ENCODE results near the gene CACNA1C. TPM values are rescaled to one million over a fixed set of nuclear protein-coding genes. Genes with fewer than 3 reads are reported as not detected.

Gene CACNA1C
- total RNA-seq, 2 donors from 2014 or later: 0.84 to 10.2 TPM

DNA sequence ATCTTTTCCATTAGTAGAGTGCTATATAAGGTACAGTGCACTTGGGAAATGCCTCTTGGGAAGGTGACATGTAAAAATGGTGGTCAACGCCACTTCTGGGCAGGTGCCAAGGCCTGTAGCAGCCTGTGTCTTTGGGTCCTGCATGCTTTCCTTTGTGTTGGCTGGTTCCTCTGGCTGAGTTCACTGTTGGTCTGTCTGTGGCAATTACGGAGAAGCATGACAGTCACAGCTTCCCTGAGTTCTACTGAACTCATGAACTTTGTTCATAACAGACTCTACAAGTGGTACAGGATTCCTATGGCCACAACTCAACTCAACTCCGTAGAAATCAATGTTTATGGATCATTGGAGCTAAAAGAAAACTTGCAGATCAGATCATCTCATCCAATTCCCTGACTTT is 98.0 kb downstream of the CACNA1C start:
- TF ChIP-seq, protein P1, sequence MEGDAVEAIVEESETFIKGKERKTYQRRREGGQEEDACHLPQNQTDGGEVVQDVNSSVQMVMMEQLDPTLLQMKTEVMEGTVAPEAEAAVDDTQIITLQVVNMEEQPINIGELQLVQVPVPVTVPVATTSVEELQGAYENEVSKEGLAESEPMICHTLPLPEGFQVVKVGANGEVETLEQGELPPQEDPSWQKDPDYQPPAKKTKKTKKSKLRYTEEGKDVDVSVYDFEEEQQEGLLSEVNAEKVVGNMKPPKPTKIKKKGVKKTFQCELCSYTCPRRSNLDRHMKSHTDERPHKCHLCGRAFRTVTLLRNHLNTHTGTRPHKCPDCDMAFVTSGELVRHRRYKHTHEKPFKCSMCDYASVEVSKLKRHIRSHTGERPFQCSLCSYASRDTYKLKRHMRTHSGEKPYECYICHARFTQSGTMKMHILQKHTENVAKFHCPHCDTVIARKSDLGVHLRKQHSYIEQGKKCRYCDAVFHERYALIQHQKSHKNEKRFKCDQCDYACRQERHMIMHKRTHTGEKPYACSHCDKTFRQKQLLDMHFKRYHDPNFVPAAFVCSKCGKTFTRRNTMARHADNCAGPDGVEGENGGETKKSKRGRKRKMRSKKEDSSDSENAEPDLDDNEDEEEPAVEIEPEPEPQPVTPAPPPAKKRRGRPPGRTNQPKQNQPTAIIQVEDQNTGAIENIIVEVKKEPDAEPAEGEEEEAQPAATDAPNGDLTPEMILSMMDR (IDR thresholded peaks at IDR 0.05): no peak
- Histone ChIP-seq H3K9me3 (no peaks in the 10 kb centered on the region), H3K4me1 (no peaks in the 10 kb centered on the region), H3K4me3 (no peak overlapping the region), H3K9ac (ENCODE audit: low read depth in 2 of 2, low read length in 2 of 2) (no peak overlapping the region), H3K27me3 (no peaks in the 10 kb centered on the region), H3K27ac (no peak overlapping the region), H3K36me3 (no peaks in the 10 kb centered on the region)
- DNase-seq: no peak
- intact Hi-C loops (cut with DNase I): no loop called here

DNA sequence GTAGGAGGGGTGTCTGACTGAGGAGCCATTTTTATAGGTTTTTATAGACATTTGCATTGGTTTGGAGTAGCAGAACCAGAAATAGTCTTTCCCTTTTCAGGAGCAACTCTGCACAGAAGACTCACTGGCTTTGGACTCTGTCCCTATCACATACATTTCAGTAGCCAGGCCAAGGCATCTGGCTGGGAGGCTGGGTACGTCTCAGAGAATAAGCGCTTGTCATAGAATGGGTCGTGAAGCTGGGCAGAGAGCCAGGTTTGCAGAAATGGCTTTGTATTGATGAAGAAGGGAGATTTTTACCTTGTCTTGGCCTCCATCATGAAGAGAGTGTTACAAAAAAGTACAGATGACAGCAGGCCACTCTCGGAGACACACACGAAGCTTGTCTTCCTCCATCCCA is 98.6 kb downstream of the CACNA1C start:
- no peaks in the 10 kb centered on the region for H3K36me3 ChIP-seq
- no peak overlapping the region for H3K27ac ChIP-seq
- no peak overlapping the region for H3K9ac ChIP-seq (ENCODE audit: low read depth in 2 of 2, low read length in 2 of 2)
- DNase-seq: no peak
- no peaks in the 10 kb centered on the region for H3K27me3 ChIP-seq
- no peaks in the 10 kb centered on the region for H3K4me1 ChIP-seq
- TF ChIP-seq, protein P1 (IDR thresholded peaks at IDR 0.05): no peak
- no peaks in the 10 kb centered on the region for H3K9me3 ChIP-seq
- H3K4me3 ChIP-seq: no peak overlapping the region
- intact Hi-C loops (cut with DNase I): no loop called here

DNA sequence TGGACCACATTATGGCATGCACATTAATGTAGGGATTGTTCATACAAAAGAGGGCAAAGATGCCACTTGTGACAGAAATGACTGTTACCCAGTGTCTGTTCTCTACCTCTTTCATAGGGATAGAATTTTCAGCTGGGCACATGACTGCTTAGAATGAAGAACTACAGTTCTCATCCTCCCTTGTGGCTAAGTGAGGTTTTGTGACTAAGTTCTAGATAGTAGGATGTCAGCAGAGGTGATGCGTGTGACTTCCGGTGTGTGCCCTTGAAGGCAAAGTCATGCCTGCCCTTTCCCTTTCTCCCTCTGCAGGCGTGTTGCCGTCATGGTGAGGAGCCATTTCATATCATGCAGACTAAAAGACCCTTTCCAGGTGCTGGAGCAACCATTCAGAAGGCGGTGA is 99.3 kb downstream of the CACNA1C start:
- H3K9me3 ChIP-seq: no peaks in the 10 kb centered on the region
- no peak overlapping the region for H3K27ac ChIP-seq
- intact Hi-C loops (cut with DNase I): no loop called here
- TF ChIP-seq, protein P1 (IDR thresholded peaks at IDR 0.05): no peak
- H3K27me3 ChIP-seq: no peaks in the 10 kb centered on the region
- no peak for DNase-seq
- no peak overlapping the region for H3K4me3 ChIP-seq
- H3K4me1 ChIP-seq: no peaks in the 10 kb centered on the region
- H3K9ac ChIP-seq (ENCODE audit: low read depth in 2 of 2, low read length in 2 of 2): no peak overlapping the region
- H3K36me3 ChIP-seq: no peaks in the 10 kb centered on the region

DNA sequence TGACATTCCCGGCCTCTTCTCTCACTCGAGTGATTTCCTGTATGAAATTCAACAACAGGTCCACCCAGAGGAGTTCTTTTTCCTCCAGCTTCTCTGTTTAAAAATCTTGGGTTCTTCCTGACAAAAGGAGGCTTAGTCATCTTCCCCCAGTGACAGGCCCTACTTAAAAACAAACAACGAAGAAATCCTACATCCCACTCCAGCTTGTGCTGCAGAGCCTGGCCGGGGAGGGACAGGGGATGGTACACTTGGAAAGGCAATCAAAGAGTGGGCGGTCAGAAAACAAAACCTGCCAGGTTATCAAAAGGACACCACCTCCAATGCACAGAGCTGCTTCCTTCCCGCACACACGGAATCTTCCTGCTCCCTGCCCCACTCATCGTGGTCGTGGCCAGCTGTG is 101.3 kb downstream of the CACNA1C start:
- no peak for DNase-seq
- H3K4me1 ChIP-seq: no peaks in the 10 kb centered on the region

DNA sequence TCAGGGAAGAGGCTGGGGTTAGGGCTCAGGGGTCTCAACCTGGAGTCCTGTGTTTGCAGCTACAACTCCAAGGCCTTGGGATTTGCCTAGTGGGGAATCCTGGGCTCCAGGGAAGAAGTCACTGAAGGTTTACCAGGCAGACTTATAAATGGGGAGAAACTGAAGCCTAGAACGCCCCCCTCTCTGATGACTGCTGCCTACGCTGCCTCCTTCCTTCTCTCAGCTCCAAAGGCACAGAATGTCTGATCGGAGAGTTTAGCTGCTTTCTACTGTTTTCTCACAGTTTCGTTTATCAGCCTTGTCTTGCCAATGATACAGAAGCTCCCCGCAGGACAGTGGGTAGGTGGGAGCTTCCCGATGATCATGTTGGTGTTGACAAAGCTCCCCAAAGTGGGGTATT is 101.7 kb downstream of the CACNA1C start:
- Histone ChIP-seq H3K9me3 (no peaks in the 10 kb centered on the region), H3K4me1 (no peaks in the 10 kb centered on the region), H3K9ac (ENCODE audit: low read depth in 2 of 2, low read length in 2 of 2) (no peak overlapping the region), H3K27ac (no peak overlapping the region), H3K27me3 (no peaks in the 10 kb centered on the region), H3K4me3 (no peak overlapping the region), H3K36me3 (no peaks in the 10 kb centered on the region)
- DNase-seq: no peak
- TF ChIP-seq, protein P1 (IDR thresholded peaks at IDR 0.05): no peak
- intact Hi-C loops (cut with DNase I): no loop called here

More for the DNA sequence above, 101.3 kb downstream of the CACNA1C start:
- no peaks in the 10 kb centered on the region for H3K9me3 ChIP-seq
- H3K9ac ChIP-seq (ENCODE audit: low read depth in 2 of 2, low read length in 2 of 2): no peak overlapping the region
- intact Hi-C loops (cut with DNase I): no loop called here
- TF ChIP-seq, protein P1 (IDR thresholded peaks at IDR 0.05): no peak
- H3K36me3 ChIP-seq: no peaks in the 10 kb centered on the region
- no peaks in the 10 kb centered on the region for H3K27me3 ChIP-seq
- no peak overlapping the region for H3K4me3 ChIP-seq
- H3K27ac ChIP-seq: no peak overlapping the region

DNA sequence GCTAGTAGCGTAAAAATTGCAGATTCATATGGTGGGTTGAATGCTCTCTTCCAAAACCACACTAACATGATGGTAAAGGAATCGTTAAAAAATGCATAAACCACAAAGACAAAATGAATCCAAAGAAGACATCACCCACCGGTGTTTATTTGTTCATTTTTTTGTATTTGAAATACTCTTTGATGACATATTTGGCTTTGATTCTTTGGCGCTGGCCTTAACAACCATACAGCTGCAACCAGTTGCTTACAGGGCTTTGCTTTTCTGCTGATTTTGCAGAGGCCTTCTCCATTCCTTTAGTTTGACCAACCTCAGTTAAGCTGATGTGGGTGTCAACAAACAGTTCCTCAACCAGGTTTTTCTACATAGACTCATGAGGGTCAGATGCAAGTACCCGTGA is 103.5 kb downstream of the CACNA1C start:
- Histone ChIP-seq H3K4me3 (no peak overlapping the region), H3K4me1 (no peaks in the 10 kb centered on the region), H3K27me3 (no peaks in the 10 kb centered on the region), H3K36me3 (no peaks in the 10 kb centered on the region), H3K9me3 (no peaks in the 10 kb centered on the region), H3K27ac (no peak overlapping the region), H3K9ac (ENCODE audit: low read depth in 2 of 2, low read length in 2 of 2) (no peak overlapping the region)
- no peak for DNase-seq
- TF ChIP-seq, protein P1 (IDR thresholded peaks at IDR 0.05): no peak
- intact Hi-C loops (cut with DNase I): no loop called here
